ENCODE measurements around the gene SLC17A7. TPM values are rescaled to one million over a fixed set of nuclear protein-coding genes. Genes with fewer than 3 reads are reported as not detected.
A peak's percentile ranks its signal among the peaks of the same experiment; 100 is the strongest.

SLC17A7 gene
- total and polyA plus RNA-seq, 2 of the 8 experiments (the other 6 are each of a cell fraction or from before 2014, with no cell fraction given), result 2.7 to 3.0 TPM

DNA sequence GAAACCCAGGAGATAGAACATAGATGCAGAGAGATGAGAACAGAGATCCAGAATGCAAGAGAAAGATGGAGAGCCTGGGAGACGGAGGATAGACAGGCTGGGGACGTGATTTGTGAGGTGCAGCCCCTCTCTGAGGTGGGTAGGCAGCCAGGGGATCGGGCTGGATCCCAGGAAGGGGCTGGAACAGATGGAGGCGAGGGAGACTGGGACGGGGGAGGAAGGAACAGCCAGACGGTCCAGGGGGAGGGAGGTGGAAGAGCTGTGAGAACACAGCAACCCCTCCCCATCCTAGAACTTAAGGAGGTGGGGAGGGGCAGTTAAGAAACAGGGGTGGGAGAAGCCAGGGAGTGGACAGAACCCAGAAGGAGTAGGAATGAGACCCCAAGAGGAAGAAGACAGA lies 3.1 kb downstream of the SLC17A7 start:
- no peaks in the 10 kb centered on the region for H3K36me3 ChIP-seq (ENCODE audit: control insufficient read depth in 2 of 4, insufficient read depth in 4 of 4, low read length in 3 of 4)
- H3K4ac ChIP-seq (replicated peaks; ENCODE audit: insufficient read length, low read depth, low read length), result no peak overlapping the region
- H3K4me2 ChIP-seq (ENCODE audit: insufficient read depth in 1 of 2, low read depth in 2 of 2, low read length in 2 of 2), result no peak overlapping the region
- no peak overlapping the region for H3K14ac ChIP-seq (ENCODE audit: insufficient read length)
- no peak overlapping the region for H3K56ac ChIP-seq (replicated peaks; ENCODE audit: insufficient read length, low read depth, low read length)
- H3K4me3 ChIP-seq (ENCODE audit: extremely low read depth in 1 of 4, insufficient read depth in 2 of 4, low read depth in 3 of 4, low read length in 4 of 4), result no peak overlapping the region
- CTCF ChIA-PET (ENCODE audit: partially characterized antibody), result no interaction called here
- H4K20me1 ChIP-seq (replicated peaks in 1 of 2; ENCODE audit: control insufficient read depth in 1 of 2, insufficient read depth in 2 of 2, low read length in 2 of 2), result no peaks in the 10 kb centered on the region
- no peak overlapping the region for H3K27ac ChIP-seq (ENCODE audit: low read depth, low read length)
- peaks cover 0 to 13% (median 11%) of the 10 kb centered on the region in 4 experiments; a peak in 5 of 7 replicates for H3K4me1 ChIP-seq (replicated peaks in 1 of 4; ENCODE audit: control insufficient read depth in 3 of 4, insufficient read depth in 4 of 4, low read length in 3 of 4)
- no peaks in the 10 kb centered on the region for H3K79me2 ChIP-seq (ENCODE audit: control insufficient read depth in 1 of 2, insufficient read depth in 2 of 2, low read length in 2 of 2)
- no peak overlapping the region for H4K8ac ChIP-seq (ENCODE audit: extremely low read depth, insufficient read depth, low read length)
- H2AK5ac ChIP-seq (ENCODE audit: low read depth, low read length), result peak overlapping the region; percentile 53; the same call in 1 of the 2 replicates
- 44% methylated on average over 4 of the region's 6 CpGs; no CpG with 5 or more reads in 1 of the 2 experiments for WGBS, 2 experiments (ENCODE audit: extremely low coverage in 1 of 2, insufficient coverage in 1 of 2, insufficient read length in 1 of 2, insufficient replicate concordance in 2 of 2, low coverage in 1 of 2, low lambda C conversion rate in 2 of 2, missing lambda C conversion rate in 1 of 2)
- no peak overlapping the region for H3K9ac ChIP-seq (replicated peaks in 1 of 4; ENCODE audit: extremely low read depth in 1 of 4, low read depth in 3 of 4, low read length in 3 of 4)
- peaks cover 27 to 56% (median 48%) of the 10 kb centered on the region in 4 experiments for H3K27me3 ChIP-seq (replicated peaks in 1 of 4; ENCODE audit: control insufficient read depth in 3 of 4, extremely low read depth in 1 of 4, insufficient read depth in 3 of 4, low read length in 3 of 4)
- H4K5ac ChIP-seq (ENCODE audit: insufficient read length, low read depth, low read length), result no peak overlapping the region
- DNase-seq (ENCODE audit: low read depth in 1 of 2, low spot score in 2 of 2) (no peak), FAIRE-seq (no peak)
- no peak overlapping the region for H4K91ac ChIP-seq (replicated peaks; ENCODE audit: insufficient read length, low read length)
- no peaks in the 10 kb centered on the region for H3K9me3 ChIP-seq (ENCODE audit: insufficient read depth in 2 of 2, low read depth in 1 of 2, low read length in 1 of 2)
- no peak overlapping the region for H3K23ac ChIP-seq (ENCODE audit: insufficient read length)
- no peak overlapping the region for H2AFZ ChIP-seq (ENCODE audit: low read length)
- no peak for TF ChIP-seq SIRT6 (IDR thresholded peaks at IDR 0.05; ENCODE audit: low read length)
- no peak for TF ChIP-seq HDAC6 (IDR thresholded peaks at IDR 0.05; ENCODE audit: low read depth, low read length)
- no peak for TF ChIP-seq GABPA (IDR thresholded peaks at IDR 0.05; ENCODE audit: borderline replicate concordance, insufficient read depth, low read length)
- TF ChIP-seq SUZ12 (IDR thresholded peaks at IDR 0.05; ENCODE audit: low read length), result no peak
- no peak for TF ChIP-seq CHD1 (IDR thresholded peaks at IDR 0.05; ENCODE audit: low read depth, low read length)
- TF ChIP-seq KDM4A (IDR thresholded peaks at IDR 0.05; ENCODE audit: low read depth, low read length, severe bottlenecking), result no peak
- peak in 1 of 2 experiments; percentile 90; a peak in 1 of 3 replicates for TF ChIP-seq EP300 (IDR thresholded peaks at IDR 0.05; ENCODE audit: borderline replicate concordance in 1 of 2, low read depth in 2 of 2, low read length in 2 of 2)
- TF ChIP-seq NRF1 (IDR thresholded peaks at IDR 0.05; ENCODE audit: low read depth, low read length), result no peak
- no peak overlapping the region for H3K18ac ChIP-seq (ENCODE audit: extremely low read depth, low read length)
- no peak overlapping the region for H2BK5ac ChIP-seq (ENCODE audit: low read depth, low read length)
- no peak overlapping the region for H2BK15ac ChIP-seq (ENCODE audit: low read length)
- H2BK20ac ChIP-seq (ENCODE audit: low read length), result no peak overlapping the region
- no peak overlapping the region for H2BK12ac ChIP-seq (ENCODE audit: low read depth, low read length)
- peaks cover 20% of the 10 kb centered on the region; the same call in 1 of the 2 replicates for H3K23me2 ChIP-seq (ENCODE audit: low read depth, low read length)
- H3K79me1 ChIP-seq (ENCODE audit: low read depth, low read length), result no peaks in the 10 kb centered on the region
- H2BK120ac ChIP-seq (replicated peaks; ENCODE audit: low read depth, low read length), result no peak overlapping the region
- POLR2A ChIA-PET (ENCODE audit: partially characterized antibody), result no interaction called here
